Astrocyte (in vitro differentiated cells and primary cell): Measurements from ENCODE around the gene GPC3.

ENCODE experiments used
- CTCF ChIP-seq: IDR thresholded peaks from 2 replicates; pipeline ENCODE4 v1.5.1; 2011; ENCODE audit warnings: low read depth, mild to moderate bottlenecking, inconsistent platforms, low read length, moderate library complexity; ENCODE audit not compliant: insufficient read depth
- EZH2 ChIP-seq: IDR thresholded peaks from 2 replicates; pipeline ENCODE4 v1.6.1; 2012; ENCODE audit warnings: mild to moderate bottlenecking, low read length, inconsistent platforms; ENCODE audit not compliant: insufficient read depth

- no peak for TF ChIP-seq CTCF
- TF ChIP-seq EZH2: no peak
Observed at GRCh38 chrX:134019567-134020206, 34.3 kb upstream of the GPC3 start.
